HPDE6-E6E7 (cell line): ENCODE results near the gene CNGB1.

Experiments
- DNase-seq: peaks from one replicate; pipeline ENCODE4 v3.0.0; 2011; ENCODE audit warnings: missing footprints; ENCODE audit errors: extremely low spot score

Gene CNGB1

GRCh38 chr16:57972306-57972705 is 1.4 kb upstream of the CNGB1 start:
- no peak for DNase-seq

DNA sequence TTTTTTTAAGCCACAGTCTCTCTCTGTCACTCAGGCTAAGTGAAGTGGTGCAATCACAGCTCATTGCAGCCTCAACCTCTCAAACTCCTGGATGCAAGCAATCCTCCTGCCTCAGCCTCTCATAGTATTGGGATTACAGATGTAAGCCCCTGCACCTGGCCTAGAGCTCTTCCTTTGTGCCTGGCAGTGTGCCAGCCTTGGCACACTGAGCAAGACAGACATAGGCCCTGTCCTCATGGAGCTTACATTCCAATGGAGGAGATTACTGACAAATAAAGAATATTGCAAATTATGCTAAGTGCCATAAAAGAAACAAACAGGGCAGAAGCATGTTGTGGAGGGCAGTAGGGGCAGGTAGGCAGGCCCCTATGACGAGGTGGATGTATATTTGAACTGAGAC is 920 bp upstream of the CNGB1 start:
- no peak for DNase-seq

GRCh38 chr16:57970319-57970718 is 609 bp downstream of the CNGB1 start:
- no peak for DNase-seq

GRCh38 chr16:57969451-57970123 is 1.3 kb downstream of the CNGB1 start:
- DNase-seq: no peak

GRCh38 chr16:57967916-57968315 is 3.0 kb downstream of the CNGB1 start:
- DNase-seq: no peak

GRCh38 chr16:57966986-57967385 is 3.9 kb downstream of the CNGB1 start:
- no peak for DNase-seq

GRCh38 chr16:57966204-57966771 is 4.6 kb downstream of the CNGB1 start:
- no peak for DNase-seq

- DNase-seq: no peak
Observed at GRCh38 chr16:57964157-57964700, 6.7 kb downstream of the CNGB1 start.

DNA sequence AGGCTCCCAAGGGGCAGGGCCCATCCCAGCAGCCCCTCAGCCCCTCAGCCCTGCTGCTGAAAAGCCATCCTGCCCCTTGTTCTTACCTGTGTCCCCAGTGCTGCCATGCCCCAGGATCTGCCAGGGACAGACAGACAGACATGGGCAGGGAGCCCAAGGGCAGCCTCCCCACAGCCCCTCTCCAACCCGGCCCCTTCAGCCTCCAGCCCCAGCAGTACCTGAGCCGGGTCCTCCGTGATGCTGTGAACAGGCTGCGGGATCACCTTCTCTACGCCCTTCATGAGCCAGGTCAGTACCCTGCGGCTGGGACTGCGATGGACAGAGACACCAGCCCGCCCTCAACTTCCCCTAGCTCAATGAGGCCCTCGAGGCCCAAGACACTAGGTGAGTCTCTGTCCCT is 8.2 kb downstream of the CNGB1 start:
- DNase-seq: no peak

GRCh38 chr16:57962046-57962445 is 8.9 kb downstream of the CNGB1 start:
- DNase-seq: no peak

DNA sequence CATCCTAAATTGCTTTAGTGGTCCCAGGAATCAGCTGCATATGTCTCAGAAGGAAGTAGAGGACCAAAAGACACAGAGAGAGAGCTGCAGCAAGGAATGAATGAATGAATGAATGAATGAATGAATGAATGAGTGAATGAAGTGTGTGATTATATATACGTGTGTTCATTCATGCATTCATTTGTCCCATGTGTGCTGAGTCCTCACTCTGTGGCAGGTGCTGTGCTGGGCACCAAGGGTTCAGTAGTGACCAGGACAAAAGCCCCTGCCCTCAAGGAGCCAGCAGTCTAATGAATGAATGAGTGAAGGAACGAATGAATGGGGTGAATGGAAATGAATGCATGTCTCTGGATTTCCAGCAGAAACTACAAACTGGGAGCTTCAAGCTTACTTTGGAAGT is 9.4 kb downstream of the CNGB1 start:
- no peak for DNase-seq

DNA sequence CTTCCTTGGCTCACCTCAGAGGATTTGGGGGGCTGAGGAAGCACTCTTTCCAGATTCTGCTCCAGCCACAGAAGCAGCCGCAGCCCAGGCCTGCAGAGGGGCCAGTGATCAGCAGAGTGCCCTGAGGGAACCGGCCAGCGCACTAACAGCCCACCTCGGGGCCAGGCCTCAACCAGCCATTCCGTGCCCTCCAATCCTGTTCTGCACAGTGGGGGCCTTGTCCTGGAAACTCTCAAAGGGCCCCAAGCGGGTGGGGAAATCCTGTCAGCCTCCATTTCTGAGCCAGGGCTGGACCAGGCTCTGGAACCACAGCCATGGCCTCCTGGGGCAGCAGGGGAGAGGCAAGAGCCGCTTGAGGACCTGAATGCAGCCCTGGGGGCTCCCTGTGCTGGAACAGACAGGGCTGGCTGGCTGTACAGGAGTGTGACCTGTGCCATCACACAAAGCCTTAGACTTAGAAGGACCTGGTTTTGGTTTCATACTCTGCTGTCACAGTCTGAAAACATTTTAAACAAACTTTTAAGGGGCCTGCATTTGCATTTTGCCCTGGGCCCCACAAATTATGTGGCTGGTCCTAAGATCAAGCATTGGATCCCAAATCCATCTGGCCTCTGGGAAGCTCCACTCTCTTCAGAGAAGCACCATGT is 10.0 kb downstream of the CNGB1 start:
- DNase-seq: no peak

- no peak for DNase-seq
Observed at GRCh38 chr16:57960310-57960709, 10.6 kb downstream of the CNGB1 start.

GRCh38 chr16:57959804-57960203 is 11.1 kb downstream of the CNGB1 start:
- DNase-seq: no peak

DNA sequence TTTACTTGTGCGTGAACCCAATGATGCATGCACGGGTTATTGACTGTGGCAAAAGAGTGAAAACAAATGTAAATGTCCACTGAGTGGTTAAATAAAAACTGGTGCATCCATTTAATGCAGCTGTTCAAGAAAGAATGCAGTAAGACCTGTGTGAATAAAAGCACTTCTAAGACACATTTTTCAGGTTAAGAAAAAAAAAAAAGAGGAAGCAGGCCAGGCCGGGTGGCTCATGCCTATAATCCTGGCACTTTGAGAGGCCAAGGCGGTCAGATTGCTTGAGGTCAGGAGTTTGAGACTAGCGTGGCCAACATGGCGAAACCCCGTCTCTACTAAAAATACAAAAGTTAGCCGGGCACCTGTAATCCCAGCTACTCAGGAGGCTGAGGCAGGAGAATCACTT is 11.8 kb downstream of the CNGB1 start:
- no peak for DNase-seq

- no peak for DNase-seq
Observed at GRCh38 chr16:57958544-57958943, 12.4 kb downstream of the CNGB1 start.

DNA sequence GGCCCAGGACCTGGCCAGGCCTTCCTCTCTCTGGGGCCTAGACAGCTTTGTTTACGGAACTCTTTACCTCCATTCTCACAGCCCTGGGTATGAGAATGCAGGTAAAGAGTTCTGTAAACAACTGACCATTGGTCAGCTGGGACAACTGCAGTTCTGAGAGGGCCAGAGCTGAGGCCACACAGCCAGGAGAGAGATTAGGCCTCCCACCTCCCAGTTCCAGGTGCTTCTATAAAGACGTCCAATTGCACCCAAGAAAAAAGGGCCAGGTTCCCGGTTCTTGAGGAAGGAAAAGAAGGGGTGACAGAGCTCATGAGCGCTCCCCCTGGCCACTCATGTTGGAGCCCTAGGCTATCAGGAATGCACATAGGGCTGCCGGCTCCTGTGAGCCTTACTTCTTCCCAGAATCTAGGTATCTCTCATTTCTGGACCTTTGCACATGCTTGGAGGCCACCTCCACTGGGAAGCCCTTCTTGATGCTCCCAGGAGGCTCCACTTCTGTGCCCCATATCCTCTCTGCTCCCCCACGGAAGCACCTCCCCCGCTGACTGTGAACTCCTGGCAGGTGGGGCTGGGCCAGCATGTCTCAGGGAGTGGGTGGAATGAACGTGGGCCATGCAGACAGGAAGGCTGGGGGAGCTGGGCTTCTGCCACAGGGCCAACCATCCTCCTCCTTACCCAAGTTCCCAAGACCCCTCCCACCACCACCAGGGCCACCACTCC is 13.1 kb downstream of the CNGB1 start:
- no peak for DNase-seq

- DNase-seq: no peak
Observed at GRCh38 chr16:57956924-57957672, 13.8 kb downstream of the CNGB1 start.

- DNase-seq: no peak
Observed at GRCh38 chr16:57956270-57956808, 14.6 kb downstream of the CNGB1 start.

GRCh38 chr16:57955572-57956188 is 15.2 kb downstream of the CNGB1 start:
- DNase-seq: no peak

GRCh38 chr16:57953857-57954256 is 17.1 kb downstream of the CNGB1 start:
- no peak for DNase-seq
